Measurements from ENCODE around the gene RBM33. TPM values are rescaled to one million over a fixed set of nuclear protein-coding genes. Genes with fewer than 3 reads are reported as not detected.
A peak's percentile ranks its signal among the peaks of the same experiment; 100 is the strongest.

RBM33 gene
- total and polyA plus RNA-seq, 2 of the 8 experiments (the other 6 are each of a cell fraction or from before 2014, with no cell fraction given): 16.5 to 64.6 TPM

DNA sequence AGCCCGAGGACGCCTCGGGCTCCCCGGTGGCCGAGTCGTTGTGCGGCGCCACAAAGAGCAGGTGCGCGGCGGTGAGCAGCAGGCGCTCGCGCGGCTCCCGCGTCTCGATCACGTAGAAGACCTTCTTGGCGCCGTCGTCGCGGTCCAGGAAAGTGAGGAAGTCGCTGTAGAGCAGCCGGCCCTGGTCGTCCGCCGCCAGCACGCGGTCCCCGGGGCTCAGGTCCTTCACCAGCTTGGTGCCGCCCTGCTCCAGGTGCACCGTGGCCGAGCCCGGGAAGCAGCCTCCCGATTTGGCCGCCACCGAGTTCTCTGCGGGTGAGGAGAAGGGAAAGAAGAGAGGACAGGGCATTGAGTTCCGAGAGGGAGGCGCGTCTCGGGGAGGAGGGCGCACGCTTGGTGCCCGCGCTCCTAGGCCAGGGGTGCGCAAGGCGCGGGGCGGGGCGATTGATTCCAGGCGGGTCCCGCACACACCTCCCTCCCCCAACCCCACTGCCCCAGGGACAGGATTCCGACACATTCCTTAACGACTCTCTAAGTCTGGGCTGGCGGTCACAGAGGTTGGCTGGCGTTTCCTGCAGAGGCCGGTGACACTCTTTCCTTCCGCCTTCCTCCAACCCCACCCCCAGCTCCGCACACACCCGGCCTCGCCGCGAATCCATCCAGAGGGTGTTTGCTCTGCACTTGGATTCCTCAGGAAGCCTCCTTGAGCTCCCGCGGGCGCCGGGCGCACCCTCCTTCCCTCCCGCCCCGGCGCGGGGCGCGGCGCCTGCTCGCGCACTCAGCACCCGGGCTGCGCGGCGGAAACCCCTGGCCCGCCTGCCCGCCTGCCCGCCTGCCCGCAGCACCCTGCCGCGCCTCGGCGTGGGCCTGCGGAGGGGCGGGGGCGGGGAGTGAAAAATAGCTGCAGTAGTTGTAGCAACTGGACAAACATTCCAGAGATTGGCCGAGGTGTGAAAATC lies 159.2 kb downstream of the RBM33 start (continued):
- TF ChIP-seq, protein P1, sequence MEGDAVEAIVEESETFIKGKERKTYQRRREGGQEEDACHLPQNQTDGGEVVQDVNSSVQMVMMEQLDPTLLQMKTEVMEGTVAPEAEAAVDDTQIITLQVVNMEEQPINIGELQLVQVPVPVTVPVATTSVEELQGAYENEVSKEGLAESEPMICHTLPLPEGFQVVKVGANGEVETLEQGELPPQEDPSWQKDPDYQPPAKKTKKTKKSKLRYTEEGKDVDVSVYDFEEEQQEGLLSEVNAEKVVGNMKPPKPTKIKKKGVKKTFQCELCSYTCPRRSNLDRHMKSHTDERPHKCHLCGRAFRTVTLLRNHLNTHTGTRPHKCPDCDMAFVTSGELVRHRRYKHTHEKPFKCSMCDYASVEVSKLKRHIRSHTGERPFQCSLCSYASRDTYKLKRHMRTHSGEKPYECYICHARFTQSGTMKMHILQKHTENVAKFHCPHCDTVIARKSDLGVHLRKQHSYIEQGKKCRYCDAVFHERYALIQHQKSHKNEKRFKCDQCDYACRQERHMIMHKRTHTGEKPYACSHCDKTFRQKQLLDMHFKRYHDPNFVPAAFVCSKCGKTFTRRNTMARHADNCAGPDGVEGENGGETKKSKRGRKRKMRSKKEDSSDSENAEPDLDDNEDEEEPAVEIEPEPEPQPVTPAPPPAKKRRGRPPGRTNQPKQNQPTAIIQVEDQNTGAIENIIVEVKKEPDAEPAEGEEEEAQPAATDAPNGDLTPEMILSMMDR (IDR thresholded peaks at IDR 0.05; ENCODE audit: control extremely low read depth in 1 of 3, insufficient read depth in 1 of 3, low read depth in 1 of 3, low read length in 3 of 3): no peak
- TF ChIP-seq SP2 (IDR thresholded peaks at IDR 0.05; ENCODE audit: low read length) (no peak), KDM5A (IDR thresholded peaks at IDR 0.05; ENCODE audit: low read length) (no peak), POU5F1 (IDR thresholded peaks at IDR 0.05; ENCODE audit: low read depth, low read length) (no peak), CEBPB (IDR thresholded peaks at IDR 0.05; ENCODE audit: low read depth, low read length) (no peak), EGR1 (IDR thresholded peaks at IDR 0.05; ENCODE audit: borderline replicate concordance, low read depth, low read length) (no peak), TAF7 (optimal IDR thresholded peaks at IDR 0.05; ENCODE audit: borderline replicate concordance, low read depth, low read length) (no peak), CBX5 (IDR thresholded peaks at IDR 0.05; ENCODE audit: low read depth, low read length) (no peak), RNF2 (IDR thresholded peaks at IDR 0.05; ENCODE audit: borderline replicate concordance, low read depth, low read length, missing control alignments, poor library complexity, severe bottlenecking) (peak; percentile 80), SIRT6 (IDR thresholded peaks at IDR 0.05; ENCODE audit: low read length) (no peak), ATF2 (IDR thresholded peaks at IDR 0.05; ENCODE audit: low read length) (no peak), RFX5 (IDR thresholded peaks at IDR 0.05; ENCODE audit: borderline replicate concordance, low read depth, low read length) (no peak), PHF8 (conservative IDR thresholded peaks at IDR 0.05; ENCODE audit: low read depth, low read length) (0 out of 2 replicates have a peak, but pooled peaks have one; percentile 2), KDM4A (IDR thresholded peaks at IDR 0.05; ENCODE audit: low read depth, low read length, severe bottlenecking) (peak; percentile 95), TBP (IDR thresholded peaks at IDR 0.05; ENCODE audit: low read depth, low read length) (no peak), EZH2 (IDR thresholded peaks at IDR 0.05; ENCODE audit: low read depth, low read length, severe bottlenecking) (peak; percentile 69), SAP30 (IDR thresholded peaks at IDR 0.05; ENCODE audit: insufficient read depth, insufficient replicate concordance, low read length) (no peak)
